MCF 10A (cell line): Measurements from ENCODE around the gene EPB41. TPM values are rescaled to one million over a fixed set of nuclear protein-coding genes. Genes with fewer than 3 reads are reported as not detected.

ENCODE experiments used
- BruUV-seq: library from RNA; stranded (reverse); fragments of 400-500 nt; replicated peaks from 2 replicates; lab custom pipeline; 2021; lab: Mats Ljungman, UMichigan
- CTCF ChIA-PET: fragments of 300-600 bp; sonication (Branson Sonifier 250); formaldehyde crosslinking; extraction: SDS; loops from one replicate; lab custom pipeline; 2021; ENCODE audit warnings: antibody characterized with exemption, inconsistent platforms; lab: Yijun Ruan, JAX
- POLR2A ChIA-PET: fragments of 300-600, 350-650 bp; sonication (Branson Sonifier 250); formaldehyde crosslinking; extraction: SDS; loops from one replicate; lab custom pipeline; 2020; ENCODE audit warnings: antibody characterized with exemption, inconsistent platforms; lab: Yijun Ruan, JAX
- DNase-seq: peaks from one replicate; pipeline ENCODE4 v3.0.0-alpha.2; 2018; ENCODE audit not compliant: unreplicated experiment
- H3K27ac Mint-ChIP-seq: one replicate; pipeline ENCODE4 v1.8.0; 2022; ENCODE audit warnings: mild to moderate bottlenecking, low read depth, mixed read lengths; ENCODE audit not compliant: unreplicated experiment
- H3K27me3 Mint-ChIP-seq: one replicate; pipeline ENCODE4 v1.8.0; 2022; ENCODE audit warnings: mixed read lengths; ENCODE audit not compliant: insufficient read depth, unreplicated experiment
- H3K36me3 Mint-ChIP-seq: one replicate; pipeline ENCODE4 v1.8.0; 2022; ENCODE audit warnings: mild to moderate bottlenecking, moderate library complexity, mixed read lengths; ENCODE audit not compliant: insufficient read depth, unreplicated experiment
- H3K4me1 Mint-ChIP-seq: one replicate; pipeline ENCODE4 v1.8.0; 2022; ENCODE audit warnings: mixed read lengths; ENCODE audit not compliant: insufficient read depth, unreplicated experiment
- H3K4me3 Mint-ChIP-seq: one replicate; pipeline ENCODE4 v1.8.0; 2022; ENCODE audit warnings: mild to moderate bottlenecking, moderate library complexity, mixed read lengths; ENCODE audit not compliant: unreplicated experiment
- H3K9me3 Mint-ChIP-seq: one replicate; pipeline ENCODE4 v1.8.0; 2022; ENCODE audit warnings: mixed read lengths; ENCODE audit not compliant: unreplicated experiment
- intact Hi-C: fragments of 100-400 bp; cut with micrococcal nuclease; formaldehyde crosslinking; loops from 2 replicates; pipeline ENCODE4 v1.14.1; 2022
- total RNA-seq: library from RNA; stranded (reverse); gene quantifications from 2 replicates; pipeline ENCODE4 v1.2.3, GENCODE V29; 2022
- TF ChIP-seq, protein P1 (sequence below): fragments of 200-600 bp; IDR thresholded peaks from one replicate; pipeline ENCODE4 v1.8.0; 2022; ENCODE audit warnings: antibody characterized with exemption, mild to moderate bottlenecking; ENCODE audit not compliant: unreplicated experiment

EPB41 gene
- total RNA-seq, 1 experiment from 2014 or later: 15.0 TPM

DNA sequence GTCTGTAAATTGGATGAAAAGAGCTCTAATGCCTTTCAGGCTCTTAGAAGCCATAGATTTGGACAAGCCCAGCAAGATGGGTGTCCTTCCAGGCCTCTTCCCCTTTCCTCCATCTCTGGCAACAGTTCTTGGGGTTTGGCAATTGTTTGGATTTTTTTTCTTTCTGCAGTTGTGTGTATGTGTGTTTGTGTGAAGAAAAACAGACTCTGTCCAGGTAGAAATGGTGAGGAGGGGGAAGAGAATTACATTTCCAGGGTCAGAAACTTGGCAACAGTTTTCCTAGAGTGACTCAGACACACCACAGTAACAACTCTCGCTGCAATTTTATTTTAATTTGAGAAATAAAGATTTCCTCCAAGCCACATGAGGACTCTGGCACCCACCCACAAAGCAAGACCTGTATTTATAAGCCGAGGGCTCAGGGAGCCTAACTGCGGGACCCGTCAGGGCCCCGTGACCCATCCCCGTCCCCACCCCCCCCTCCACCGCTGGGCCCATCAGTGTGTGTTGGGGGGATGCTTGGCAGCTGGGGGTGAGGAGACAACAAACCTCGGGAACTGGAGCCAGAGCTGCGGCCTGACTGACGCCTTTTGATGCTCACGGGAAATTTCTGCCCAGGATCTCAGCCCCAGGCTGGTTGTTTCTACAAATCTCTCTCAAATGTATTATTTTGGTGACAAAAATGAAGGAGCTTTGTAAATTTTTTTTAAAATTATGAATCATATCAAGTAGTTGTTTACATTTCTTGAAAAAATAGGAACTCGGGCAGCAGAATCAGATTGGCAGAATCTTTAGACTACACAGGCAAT lies 205.0 kb downstream of the EPB41 start:
- H3K9me3 Mint-ChIP-seq: no peaks in the 10 kb centered on the region
- no peak for DNase-seq
- no TSS peak for BruUV-seq
- H3K4me3 Mint-ChIP-seq: no peak overlapping the region
- intact Hi-C loops: no loop called here
- H3K4me1 Mint-ChIP-seq: no peaks in the 10 kb centered on the region
- no peak overlapping the region for H3K27ac Mint-ChIP-seq
- CTCF ChIA-PET: interaction anchor here (0.6 to 1.0 kb wide), 3 partner anchors 44 to 441 kb away, joined by 3 to 4 read pairs (median 3); no protein-coding TSS in a partner anchor
- TF ChIP-seq, protein P1, sequence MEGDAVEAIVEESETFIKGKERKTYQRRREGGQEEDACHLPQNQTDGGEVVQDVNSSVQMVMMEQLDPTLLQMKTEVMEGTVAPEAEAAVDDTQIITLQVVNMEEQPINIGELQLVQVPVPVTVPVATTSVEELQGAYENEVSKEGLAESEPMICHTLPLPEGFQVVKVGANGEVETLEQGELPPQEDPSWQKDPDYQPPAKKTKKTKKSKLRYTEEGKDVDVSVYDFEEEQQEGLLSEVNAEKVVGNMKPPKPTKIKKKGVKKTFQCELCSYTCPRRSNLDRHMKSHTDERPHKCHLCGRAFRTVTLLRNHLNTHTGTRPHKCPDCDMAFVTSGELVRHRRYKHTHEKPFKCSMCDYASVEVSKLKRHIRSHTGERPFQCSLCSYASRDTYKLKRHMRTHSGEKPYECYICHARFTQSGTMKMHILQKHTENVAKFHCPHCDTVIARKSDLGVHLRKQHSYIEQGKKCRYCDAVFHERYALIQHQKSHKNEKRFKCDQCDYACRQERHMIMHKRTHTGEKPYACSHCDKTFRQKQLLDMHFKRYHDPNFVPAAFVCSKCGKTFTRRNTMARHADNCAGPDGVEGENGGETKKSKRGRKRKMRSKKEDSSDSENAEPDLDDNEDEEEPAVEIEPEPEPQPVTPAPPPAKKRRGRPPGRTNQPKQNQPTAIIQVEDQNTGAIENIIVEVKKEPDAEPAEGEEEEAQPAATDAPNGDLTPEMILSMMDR: no peak
- POLR2A ChIA-PET: interaction anchor here (0.5 kb wide), 1 partner anchor 214 kb away, joined by 4 read pairs; no protein-coding TSS in a partner anchor
- peaks cover 16% of the 10 kb centered on the region for H3K36me3 Mint-ChIP-seq
- no peaks in the 10 kb centered on the region for H3K27me3 Mint-ChIP-seq

DNA sequence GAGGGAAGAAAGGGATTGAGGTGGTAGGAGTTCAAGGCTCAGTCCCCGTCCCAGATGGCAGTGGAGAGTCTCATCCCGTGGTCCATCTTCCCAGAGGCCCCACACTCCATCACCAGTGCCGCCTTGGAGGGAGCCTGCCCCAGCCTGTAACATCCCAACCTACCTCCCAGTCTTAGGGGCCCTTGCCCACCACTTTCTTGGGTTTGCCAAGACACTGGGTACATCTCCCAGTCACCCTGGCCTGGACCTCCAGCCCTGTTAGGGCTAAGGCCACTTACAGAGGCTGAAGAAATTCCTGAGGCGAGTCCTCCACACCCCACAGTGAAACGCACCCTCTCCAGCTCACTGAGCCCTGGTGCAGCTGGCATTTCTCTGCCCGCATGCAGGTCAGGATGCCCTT lies 206.0 kb downstream of the EPB41 start:
- no peak for DNase-seq
- Mint-ChIP-seq H3K27me3 (peaks cover 5% of the 10 kb centered on the region), H3K27ac (no peak overlapping the region), H3K4me1 (no peaks in the 10 kb centered on the region), H3K36me3 (peaks cover 10% of the 10 kb centered on the region), H3K9me3 (no peaks in the 10 kb centered on the region), H3K4me3 (no peak overlapping the region)
- BruUV-seq: no TSS peak
- intact Hi-C loops: no loop called here
- TF ChIP-seq, protein P1: no peak
- ChIA-PET CTCF (no interaction called here), POLR2A (interaction anchor here (0.5 kb wide), 1 partner anchor 216 kb away, joined by 4 read pairs; no protein-coding TSS in a partner anchor)

DNA sequence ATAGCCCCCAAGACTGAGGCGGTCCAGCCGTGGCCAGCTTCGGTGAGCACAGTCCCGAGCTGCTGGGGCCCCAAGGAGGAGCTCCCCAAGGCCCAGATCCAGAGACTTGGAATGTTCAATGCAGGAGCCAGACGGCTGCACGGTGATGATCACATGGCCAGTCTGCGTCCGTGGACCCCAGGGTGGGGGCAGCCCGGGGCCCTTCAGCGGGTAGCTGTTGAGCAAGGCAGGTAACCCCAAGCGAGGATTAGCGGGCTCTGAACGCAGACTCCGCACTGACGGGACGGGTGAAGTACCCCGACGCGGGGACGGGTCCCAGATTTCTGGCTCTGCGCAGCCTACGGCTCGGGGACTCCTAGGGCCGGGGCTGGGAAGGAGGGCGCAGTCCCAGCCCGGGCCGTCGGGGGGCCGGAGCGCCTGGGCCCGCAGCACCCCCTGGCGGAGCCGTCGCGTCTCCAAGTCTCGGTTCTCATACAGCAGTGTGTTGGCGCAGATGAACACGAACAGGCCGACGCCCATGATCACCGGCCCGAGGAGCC lies 206.6 kb downstream of the EPB41 start:
- intact Hi-C loops: no loop called here
- TF ChIP-seq, protein P1: no peak
- ChIA-PET POLR2A (no interaction called here), CTCF (no interaction called here)
- Mint-ChIP-seq H3K27ac (no peak overlapping the region), H3K4me3 (no peak overlapping the region), H3K36me3 (peaks cover 9% of the 10 kb centered on the region), H3K27me3 (peaks cover 12% of the 10 kb centered on the region), H3K9me3 (no peaks in the 10 kb centered on the region), H3K4me1 (peaks cover 6% of the 10 kb centered on the region)
- no TSS peak for BruUV-seq
- no peak for DNase-seq

DNA sequence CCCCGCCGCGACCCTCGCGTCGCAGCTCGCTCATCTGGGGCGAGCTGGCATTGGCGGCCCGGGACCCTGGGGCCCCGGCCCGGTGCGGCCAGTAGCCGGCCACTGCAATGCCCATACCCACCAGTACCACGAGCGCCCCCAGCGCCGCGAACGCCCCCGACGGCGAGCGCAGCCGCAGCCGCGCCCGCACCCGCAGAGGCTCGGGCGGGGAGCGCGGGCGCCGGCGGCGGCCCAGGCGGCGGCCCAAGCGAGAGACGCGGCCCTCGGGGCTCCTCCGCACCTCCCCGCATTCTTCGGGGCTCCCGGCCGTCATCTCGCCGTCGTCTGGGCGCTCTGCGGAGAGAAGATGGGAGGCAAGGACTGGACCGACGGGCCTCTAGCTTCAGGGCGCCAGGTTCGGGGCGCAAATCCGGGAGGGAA lies 207.2 kb downstream of the EPB41 start:
- Mint-ChIP-seq H3K4me3 (no peak overlapping the region), H3K36me3 (peaks cover 4% of the 10 kb centered on the region), H3K27me3 (peaks cover 14% of the 10 kb centered on the region), H3K27ac (no peak overlapping the region), H3K9me3 (no peaks in the 10 kb centered on the region), H3K4me1 (peaks cover 7% of the 10 kb centered on the region)
- DNase-seq: no peak
- BruUV-seq: no TSS peak
- ChIA-PET POLR2A (interaction anchor here (0.5 kb wide), 1 partner anchor 31 kb away, joined by 3 read pairs; no protein-coding TSS in a partner anchor), CTCF (no interaction called here)
- intact Hi-C loops: no loop called here
- TF ChIP-seq, protein P1: no peak
